KG1 (cell line): Measurements from ENCODE around the gene RAB3C.

ENCODE experiments used
- DNase-seq: peaks from one replicate; lab custom pipeline; 2025; lab: John Stamatoyannopoulos, UW

The RAB3C gene

GRCh38 chr5:58731641-58732040 lies 148.8 kb downstream of the RAB3C start:
- DNase-seq: no peak

- no peak for DNase-seq
Observed at GRCh38 chr5:58735637-58736036, 152.8 kb downstream of the RAB3C start.

- no peak for DNase-seq
Observed at GRCh38 chr5:58736214-58736613, 153.3 kb downstream of the RAB3C start.

GRCh38 chr5:58737671-58738070 lies 154.8 kb downstream of the RAB3C start:
- no peak for DNase-seq

DNA sequence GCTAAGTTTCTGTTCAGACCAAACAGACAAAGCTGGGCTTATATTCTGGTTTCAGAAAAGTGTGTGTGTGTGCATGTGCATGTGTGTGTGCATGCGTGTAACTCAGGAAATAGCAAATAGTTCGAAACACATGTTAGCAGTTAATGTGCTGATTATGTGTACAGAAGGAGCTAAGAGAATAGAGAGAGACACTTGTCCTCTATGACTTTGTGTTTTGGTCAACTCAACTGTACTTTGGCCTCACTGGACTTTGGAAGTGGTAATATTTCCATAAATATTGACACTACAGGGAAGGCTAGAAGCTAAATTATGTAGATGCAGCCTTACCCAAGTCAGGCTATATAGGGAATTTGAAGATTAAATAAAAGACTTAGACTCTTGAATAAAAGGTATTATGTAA lies 155.5 kb downstream of the RAB3C start:
- DNase-seq: no peak

- DNase-seq: no peak
Observed at GRCh38 chr5:58739051-58739450, 156.2 kb downstream of the RAB3C start.

DNA sequence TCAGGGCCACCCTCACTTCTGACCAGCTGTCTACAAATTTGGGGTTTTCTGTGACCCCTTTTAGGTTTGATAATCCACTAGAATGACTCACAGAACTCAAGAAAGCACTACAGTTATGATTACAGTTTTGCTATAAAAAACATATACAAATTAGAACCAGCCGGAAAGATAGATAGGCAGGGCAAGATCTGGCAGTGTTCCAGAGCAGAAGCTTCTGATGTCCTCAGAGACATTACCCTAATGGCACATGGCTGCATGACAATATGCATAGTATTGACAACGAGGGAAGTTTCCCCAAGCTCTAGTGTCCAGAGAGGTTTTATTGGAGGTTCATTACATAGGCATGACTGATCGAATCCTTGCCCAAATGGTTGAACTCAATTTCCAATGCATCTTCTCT lies 158.1 kb downstream of the RAB3C start:
- no peak for DNase-seq

GRCh38 chr5:58745350-58745749 lies 162.5 kb downstream of the RAB3C start:
- DNase-seq: no peak

DNA sequence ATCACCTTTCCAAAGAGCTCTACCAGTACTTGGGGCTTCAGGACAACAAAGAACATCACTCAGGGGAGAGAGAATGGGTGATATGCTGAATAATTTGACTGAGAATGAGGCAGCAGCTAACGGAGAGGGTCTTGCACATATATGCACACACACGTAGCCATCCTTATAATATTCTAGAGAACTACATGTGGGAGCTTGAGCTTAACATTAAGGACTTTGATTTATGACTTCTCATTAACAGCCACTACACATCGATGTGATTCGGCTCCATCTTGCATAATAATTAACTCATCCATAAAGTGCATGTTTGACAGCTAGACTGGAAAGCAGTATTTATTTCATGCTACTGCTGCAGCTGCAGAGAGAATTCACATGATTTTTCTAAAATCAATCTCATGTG lies 163.4 kb downstream of the RAB3C start:
- no peak for DNase-seq

DNA sequence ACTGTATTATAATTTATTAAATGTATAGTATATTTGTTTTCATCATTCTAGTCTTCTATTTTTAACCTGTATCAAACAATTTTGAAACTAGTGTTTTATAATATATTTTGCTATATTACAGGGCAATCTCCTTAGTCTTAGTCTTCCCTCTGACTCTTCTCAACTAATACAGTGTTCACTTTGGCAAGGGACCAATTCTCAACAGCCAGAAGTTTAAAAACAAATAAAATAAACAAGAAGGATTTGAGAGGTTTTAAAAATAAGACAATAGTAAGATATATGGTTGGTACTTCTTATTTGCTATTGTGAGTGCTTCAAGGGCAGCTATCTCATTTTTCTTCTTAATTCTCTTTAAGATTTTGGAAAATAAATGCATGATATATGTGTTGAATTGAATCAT lies 167.2 kb downstream of the RAB3C start:
- no peak for DNase-seq

- DNase-seq: no peak
Observed at GRCh38 chr5:58751222-58751837, 168.5 kb downstream of the RAB3C start.

GRCh38 chr5:58752104-58752503 lies 169.2 kb downstream of the RAB3C start:
- no peak for DNase-seq

- DNase-seq: no peak
Observed at GRCh38 chr5:58753446-58753845, 170.6 kb downstream of the RAB3C start.

DNA sequence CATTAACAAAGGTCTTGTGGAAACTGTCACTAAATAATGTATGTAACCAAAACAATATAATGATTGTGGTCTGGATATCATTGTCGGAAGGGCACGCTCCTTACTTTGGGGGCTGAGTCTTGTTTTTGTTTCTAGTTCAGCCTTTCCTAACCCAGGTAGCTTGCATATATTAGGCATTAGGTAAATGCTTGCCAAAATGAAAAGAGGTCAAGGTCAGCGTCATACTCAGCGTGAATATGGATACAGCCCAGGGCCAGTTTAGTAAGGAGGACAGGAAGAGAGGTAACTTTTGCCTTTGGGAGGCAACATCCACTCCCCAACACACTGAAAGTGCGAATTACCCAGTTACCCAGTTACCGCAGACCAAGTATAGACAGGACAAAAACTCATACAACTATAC lies 171.4 kb downstream of the RAB3C start:
- DNase-seq: no peak

DNA sequence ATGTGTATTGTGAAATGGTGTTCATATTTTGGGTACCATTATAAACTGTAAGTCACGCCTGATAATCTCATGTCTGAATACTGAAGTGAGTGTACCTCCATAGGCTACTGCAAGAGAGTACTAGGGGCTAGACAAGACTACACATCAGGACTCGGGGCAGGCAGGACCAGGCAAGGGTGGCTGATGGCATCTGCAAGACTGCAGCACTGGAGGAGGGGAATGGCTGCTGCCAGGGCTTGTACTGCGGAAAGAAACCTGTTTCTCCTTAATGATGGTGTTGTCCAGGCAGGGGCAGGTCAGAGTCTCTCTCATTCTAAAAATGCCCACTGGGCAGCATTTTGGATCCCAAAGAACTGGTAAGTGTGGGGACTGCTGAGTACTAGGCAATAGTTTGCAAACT lies 172.5 kb downstream of the RAB3C start:
- DNase-seq: no peak

DNA sequence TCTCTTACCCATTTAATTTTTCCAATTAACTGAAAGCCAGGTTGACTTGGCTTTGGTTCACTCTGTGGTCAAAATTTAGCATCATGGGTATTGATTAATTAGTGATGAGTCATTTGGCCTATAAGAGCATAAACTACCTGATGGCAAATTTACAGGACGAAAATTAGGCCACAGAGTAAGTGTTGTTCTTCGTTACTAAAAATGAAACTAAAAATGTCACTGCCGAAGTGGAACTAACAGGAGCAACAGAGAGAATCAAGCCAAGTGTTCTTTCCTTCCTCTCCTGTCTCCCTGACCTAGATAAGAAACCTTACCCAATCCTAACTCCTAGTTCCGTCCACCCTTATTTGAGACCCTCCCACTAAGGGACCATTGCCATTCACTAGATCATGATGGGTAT lies 176.9 kb downstream of the RAB3C start:
- peak; percentile 32 for DNase-seq

DNA sequence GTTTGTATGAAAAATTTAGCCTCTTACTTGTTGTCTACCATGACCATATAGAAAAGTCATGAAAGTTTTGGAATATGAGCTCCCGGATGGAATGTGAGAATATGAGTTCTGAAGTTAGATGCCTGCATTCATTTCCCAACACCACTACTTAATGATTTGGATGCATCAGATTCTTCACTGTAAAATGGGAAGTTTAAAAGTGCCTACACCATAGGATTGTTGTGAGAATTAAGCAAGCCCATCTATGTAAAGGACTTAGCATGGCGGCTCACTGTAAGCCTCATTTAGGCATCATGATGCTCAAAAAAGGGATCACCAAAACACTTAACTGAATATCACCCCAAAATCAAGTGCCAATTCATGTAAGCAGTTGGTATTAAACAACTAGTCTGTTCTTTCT lies 177.3 kb downstream of the RAB3C start:
- DNase-seq: no peak

DNA sequence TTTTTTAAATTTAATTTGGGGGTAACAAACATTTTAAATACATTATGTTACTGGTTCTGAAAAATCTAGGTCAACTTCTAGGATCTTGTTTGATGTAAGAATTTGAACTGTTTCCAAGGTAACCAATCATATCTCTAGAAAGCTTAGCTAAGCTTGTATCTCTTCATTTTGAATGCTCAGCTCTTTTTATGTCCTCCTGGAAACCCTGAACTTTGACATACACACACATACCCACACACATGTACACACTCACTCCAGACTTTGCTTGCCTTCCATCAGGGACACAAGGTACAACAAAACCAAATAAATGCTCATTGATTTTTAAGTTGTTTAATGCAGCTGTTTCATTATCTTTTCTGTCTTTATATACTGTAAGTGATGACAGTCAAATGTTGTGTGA lies 178.5 kb downstream of the RAB3C start:
- no peak for DNase-seq

GRCh38 chr5:58763390-58763789 lies 180.5 kb downstream of the RAB3C start:
- no peak for DNase-seq

DNA sequence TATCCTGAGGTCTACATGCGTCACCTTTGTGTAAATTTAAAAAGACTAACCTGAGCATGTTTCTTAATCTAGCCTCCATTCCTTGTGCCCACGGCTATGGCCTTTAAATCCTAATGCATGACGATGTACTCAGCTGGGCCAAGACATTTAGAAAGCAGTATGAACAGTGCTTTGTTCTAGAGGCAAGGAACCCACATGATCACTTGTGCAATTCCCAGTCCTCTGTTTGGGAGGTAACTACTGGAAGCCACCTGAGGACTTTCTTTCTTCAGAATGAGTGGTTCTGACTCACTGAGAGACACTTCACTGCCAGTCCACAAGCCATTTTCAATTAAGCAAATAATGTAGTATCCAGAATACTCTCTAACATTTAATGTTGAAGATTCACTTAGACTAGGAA lies 181.3 kb downstream of the RAB3C start:
- DNase-seq: no peak

- DNase-seq: no peak
Observed at GRCh38 chr5:58765058-58765457, 182.2 kb downstream of the RAB3C start.

GRCh38 chr5:58767104-58767503 lies 184.2 kb downstream of the RAB3C start:
- no peak for DNase-seq

DNA sequence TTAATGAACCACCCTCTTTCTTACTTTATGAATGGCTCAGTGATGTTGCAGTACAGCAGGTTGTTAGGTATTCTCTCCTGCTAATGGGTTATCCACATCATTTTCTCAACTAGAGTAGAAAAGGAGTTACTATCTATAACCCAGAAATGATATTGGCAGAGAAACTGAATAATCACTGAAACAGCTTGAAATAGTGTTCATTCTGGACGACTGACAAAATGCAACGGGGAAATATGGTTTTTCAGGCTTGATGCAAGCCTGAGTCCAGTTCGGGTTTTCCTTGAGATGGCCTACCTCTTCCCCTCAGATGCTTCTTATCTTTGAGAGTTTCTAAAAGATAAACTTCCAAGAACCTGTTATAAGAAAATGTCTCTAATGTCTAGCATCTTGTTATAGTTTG lies 187.3 kb downstream of the RAB3C start:
- no peak for DNase-seq

DNA sequence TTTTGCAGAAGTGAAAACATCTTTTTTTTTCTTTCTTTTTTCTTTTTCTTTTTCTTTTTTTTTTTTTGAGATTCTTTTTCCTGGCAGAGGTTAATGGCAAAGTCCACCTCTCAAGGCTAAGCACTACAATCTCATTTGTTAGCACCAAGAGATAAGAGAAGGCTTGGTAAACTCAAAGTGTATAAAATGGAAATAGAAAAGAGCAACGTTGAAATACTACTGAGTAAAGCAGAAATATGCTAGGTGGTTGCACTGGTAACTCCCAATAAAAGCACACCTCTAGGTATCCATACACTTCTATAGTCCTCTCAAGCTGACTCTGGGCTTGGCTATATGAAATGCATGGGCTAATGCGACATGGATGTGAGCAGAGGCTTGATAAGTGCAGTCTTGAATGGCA lies 188.9 kb downstream of the RAB3C start:
- no peak for DNase-seq
